Stomach (tissue), 9 donors: ENCODE data around the gene KCNN3. TPM values are rescaled to one million over a fixed set of nuclear protein-coding genes. Genes with fewer than 3 reads are reported as not detected.

Source experiments
- DNase-seq, 2 donors: peaks; one replicate each; pipeline versions ENCODE4 v3.0.0 to v3.0.0-alpha.2; 2013 to 2019
- H3K27ac ChIP-seq, 5 donors: fragments of 200-600 bp in 4 of 5; sonication (generic) in 4 of 5; one replicate each; pipeline ENCODE4 v1.5.1; 2013 to 2019; ENCODE audit warnings: mild to moderate bottlenecking in 1 of 5, moderate library complexity in 1 of 5
- H3K27me3 ChIP-seq, 3 donors: fragments of 200-600 bp; sonication (generic); one replicate each; pipeline ENCODE4 v1.5.1; 2017 to 2019; ENCODE audit warnings: mixed run types in 1 of 3
- H3K36me3 ChIP-seq, 4 donors: fragments of 200-600 bp; sonication (generic); 1 replicate in 3 of 4; 2 replicates in 1 of 4; pipeline ENCODE4 v1.5.1; 2016 to 2019
- H3K4me1 ChIP-seq, 4 donors: fragments of 200-600 bp; sonication (generic); one replicate each; pipeline ENCODE4 v1.5.1; 2016 to 2019
- H3K4me3 ChIP-seq, 4 donors: fragments of 200-600 bp; sonication (generic) in 3 of 4; one replicate each; pipeline ENCODE4 v1.5.1; 2016 to 2019; ENCODE audit warnings: mild to moderate bottlenecking in 1 of 4
- H3K9me3 ChIP-seq, 4 donors: fragments of 200-600 bp; sonication (generic); one replicate each; pipeline ENCODE4 v1.5.1; 2016 to 2019
- EP300 ChIP-seq: sonication (generic); formaldehyde crosslinking; IDR thresholded peaks from one replicate; pipeline ENCODE4 v1.6.1; 2017; ENCODE audit warnings: antibody characterized with exemption
- POLR2A ChIP-seq, 4 donors: fragments of 450-650 bp; IDR thresholded peaks; one replicate each; pipeline ENCODE4 v1.6.1; 2016; ENCODE audit warnings: antibody characterized with exemption in 4 of 4, control low read depth in 2 of 4, mild to moderate bottlenecking in 1 of 4, moderate library complexity in 1 of 4
- POLR2AphosphoS5 ChIP-seq, 3 donors: sonication (generic); formaldehyde crosslinking; IDR thresholded peaks; one replicate each; pipeline ENCODE4 v1.6.1; 2016; ENCODE audit warnings: antibody characterized with exemption in 3 of 3
- WGBS, 5 donors: extraction: QIAGEN DNeasy Blood & Tissue Kit in 3 of 5; methylation state at CpG; one replicate each; pipeline versions ENCODE4 v1.1.5 to v1.1.7; 2013 to 2018; 5-methylcytosine and 5-hydroxymethylcytosine counted together
- intact Hi-C: fragments of 100-400 bp; cut with DNase I; formaldehyde crosslinking; loops from one replicate; pipeline ENCODE4 v1.15.1; 2023; ENCODE audit warnings: low total_unique reads
- polyA plus RNA-seq, 3 donors: library from polyadenylated mRNA; stranded (reverse); fragments of 200-250 nt; gene quantifications; one replicate each; pipeline ENCODE4 v1.2.3, GENCODE V29; 2013
- total RNA-seq, 5 donors: library from RNA; depleted of rRNA; stranded (reverse); fragments of >200 nt; gene quantifications; one replicate each; pipeline versions ENCODE4 v1.1.0 to v1.2.3, GENCODE V29; 2014 to 2016
- TF ChIP-seq, protein P1 (sequence below), 7 experiments: fragments of 450-650 bp in 4 of 7; fragments of 200-600 bp in 3 of 7; sonication (generic) in 3 of 7; IDR thresholded peaks; one replicate each; pipeline ENCODE4 v1.5.1; 2016 to 2019; ENCODE audit warnings: antibody characterized with exemption in 7 of 7, control low read depth in 2 of 7, mild to moderate bottlenecking in 1 of 7
- donor health status: healthy with polysubstance abuse.
- donor health status: Bipolar disorder and iron deficiency.
- donor health status: healthy.

KCNN3 gene
- total and polyA plus RNA-seq, 8 donors, result 0.19 to 10.7 (median 2.3) TPM

DNA sequence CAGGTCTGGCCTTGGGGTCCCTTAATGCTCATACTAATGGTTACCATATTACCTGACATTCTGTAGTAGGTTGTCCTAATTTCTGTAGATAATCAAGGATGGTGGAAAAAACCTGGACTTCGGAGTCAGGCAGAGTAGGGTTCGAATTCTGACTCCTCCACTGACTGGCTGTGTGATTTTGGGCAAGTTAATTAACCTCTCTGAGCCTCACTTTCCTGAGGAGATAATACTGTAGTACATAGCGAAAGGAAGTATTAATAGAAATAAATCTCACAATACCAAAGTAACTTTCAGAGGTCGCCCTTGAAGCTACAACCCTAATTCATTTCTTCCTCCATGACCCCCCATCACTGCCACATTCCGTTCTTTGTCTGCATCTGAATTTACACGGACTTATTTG is 72.9 kb downstream of the KCNN3 start:
- no peak for DNase-seq
- WGBS, 5 donors, result 74 to 92% (median 86%) methylated on average over 6 of the region's 6 CpGs
- H3K27me3 ChIP-seq, result peaks cover 0 to 3% (median 0%) of the 10 kb centered on the region in 3 donors
- intact Hi-C loops, result no loop called here
- no peaks in the 10 kb centered on the region for H3K36me3 ChIP-seq
- TF ChIP-seq POLR2A (IDR thresholded peaks at IDR 0.05) (no peak), POLR2AphosphoS5 (IDR thresholded peaks at IDR 0.05) (no peak)
- TF ChIP-seq, protein P1, sequence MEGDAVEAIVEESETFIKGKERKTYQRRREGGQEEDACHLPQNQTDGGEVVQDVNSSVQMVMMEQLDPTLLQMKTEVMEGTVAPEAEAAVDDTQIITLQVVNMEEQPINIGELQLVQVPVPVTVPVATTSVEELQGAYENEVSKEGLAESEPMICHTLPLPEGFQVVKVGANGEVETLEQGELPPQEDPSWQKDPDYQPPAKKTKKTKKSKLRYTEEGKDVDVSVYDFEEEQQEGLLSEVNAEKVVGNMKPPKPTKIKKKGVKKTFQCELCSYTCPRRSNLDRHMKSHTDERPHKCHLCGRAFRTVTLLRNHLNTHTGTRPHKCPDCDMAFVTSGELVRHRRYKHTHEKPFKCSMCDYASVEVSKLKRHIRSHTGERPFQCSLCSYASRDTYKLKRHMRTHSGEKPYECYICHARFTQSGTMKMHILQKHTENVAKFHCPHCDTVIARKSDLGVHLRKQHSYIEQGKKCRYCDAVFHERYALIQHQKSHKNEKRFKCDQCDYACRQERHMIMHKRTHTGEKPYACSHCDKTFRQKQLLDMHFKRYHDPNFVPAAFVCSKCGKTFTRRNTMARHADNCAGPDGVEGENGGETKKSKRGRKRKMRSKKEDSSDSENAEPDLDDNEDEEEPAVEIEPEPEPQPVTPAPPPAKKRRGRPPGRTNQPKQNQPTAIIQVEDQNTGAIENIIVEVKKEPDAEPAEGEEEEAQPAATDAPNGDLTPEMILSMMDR (IDR thresholded peaks at IDR 0.05), result no peak
- H3K9me3 ChIP-seq, result no peaks in the 10 kb centered on the region
- H3K4me1 ChIP-seq, result no peaks in the 10 kb centered on the region
- no peak overlapping the region for H3K27ac ChIP-seq
- no peak overlapping the region for H3K4me3 ChIP-seq

DNA sequence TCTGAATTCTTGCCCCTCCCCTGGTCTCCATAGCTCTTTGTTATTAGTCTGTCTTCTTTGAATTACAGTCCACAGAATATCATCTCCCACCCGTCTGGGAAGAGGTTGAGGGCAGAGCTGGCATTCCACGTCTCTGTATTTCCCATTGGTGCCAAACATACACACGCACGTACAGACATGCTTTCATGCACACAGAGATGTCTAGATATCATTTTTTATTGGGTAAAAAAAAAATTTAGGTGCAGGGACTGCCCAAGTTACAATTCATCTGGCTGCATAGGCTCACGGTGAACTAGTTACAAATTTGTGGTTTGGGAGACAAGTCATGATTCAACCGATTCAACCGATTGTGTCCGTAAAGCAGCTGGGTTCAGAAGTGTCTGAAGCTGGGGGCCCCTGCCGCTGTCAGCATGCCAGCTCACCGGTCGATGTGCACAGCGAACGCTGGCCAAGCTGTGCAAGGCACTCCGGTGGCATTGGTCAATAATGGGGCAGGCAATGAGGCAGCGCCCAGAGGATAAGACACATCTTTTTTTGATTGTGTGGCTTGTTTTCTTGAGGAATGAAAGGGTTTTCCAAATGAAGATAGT is 73.7 kb downstream of the KCNN3 start:
- Histone ChIP-seq H3K9me3 (no peaks in the 10 kb centered on the region), H3K27ac (no peak overlapping the region), H3K36me3 (no peaks in the 10 kb centered on the region), H3K4me3 (no peak overlapping the region), H3K4me1 (peaks cover 0 to 7% (median 4%) of the 10 kb centered on the region in 4 donors), H3K27me3 (peaks cover 0 to 9% (median 0%) of the 10 kb centered on the region in 3 donors)
- TF ChIP-seq POLR2A (IDR thresholded peaks at IDR 0.05) (no peak), POLR2AphosphoS5 (IDR thresholded peaks at IDR 0.05) (no peak), EP300 (no peak)
- TF ChIP-seq, protein P1 (IDR thresholded peaks at IDR 0.05), result no peak
- 73 to 83% (median 80%) methylated on average over 15 of the region's 15 CpGs for WGBS, 5 donors
- intact Hi-C loops, result no loop called here
- no peak for DNase-seq

DNA sequence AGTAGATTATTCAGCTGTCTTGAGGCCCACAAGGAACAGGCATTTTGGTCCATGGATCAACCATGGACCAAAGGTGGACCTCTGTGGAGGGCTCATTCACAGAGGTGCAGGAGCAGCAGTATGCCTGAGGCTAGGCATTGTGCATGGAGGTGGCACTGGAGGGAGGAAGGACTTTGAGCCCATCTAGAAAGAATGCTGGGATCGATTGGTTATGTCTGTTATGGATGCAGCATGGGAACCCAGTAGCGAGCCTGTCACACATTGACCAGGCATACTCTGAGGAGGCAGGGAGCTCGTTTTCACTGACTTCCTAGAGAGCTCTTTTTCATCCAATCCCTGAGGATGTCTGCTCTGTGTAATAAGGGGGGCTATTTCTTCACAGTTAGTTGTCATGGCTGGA is 75.5 kb downstream of the KCNN3 start:
- Histone ChIP-seq H3K4me1 (peaks cover 0 to 11% (median 5%) of the 10 kb centered on the region in 4 donors), H3K27ac (no peak overlapping the region), H3K9me3 (no peaks in the 10 kb centered on the region), H3K4me3 (no peak overlapping the region), H3K36me3 (no peaks in the 10 kb centered on the region), H3K27me3 (peaks cover 0 to 15% (median 0%) of the 10 kb centered on the region in 3 donors)
- no peak for TF ChIP-seq POLR2A (IDR thresholded peaks at IDR 0.05)
- TF ChIP-seq, protein P1 (IDR thresholded peaks at IDR 0.05), result no peak
- no peak for TF ChIP-seq EP300
- TF ChIP-seq POLR2AphosphoS5 (IDR thresholded peaks at IDR 0.05), result no peak
- WGBS, 5 donors, result 65 to 80% (median 69%) methylated on average over 2 to 3 of the region's 3 CpGs
- intact Hi-C loops, result no loop called here
- DNase-seq, result no peak

DNA sequence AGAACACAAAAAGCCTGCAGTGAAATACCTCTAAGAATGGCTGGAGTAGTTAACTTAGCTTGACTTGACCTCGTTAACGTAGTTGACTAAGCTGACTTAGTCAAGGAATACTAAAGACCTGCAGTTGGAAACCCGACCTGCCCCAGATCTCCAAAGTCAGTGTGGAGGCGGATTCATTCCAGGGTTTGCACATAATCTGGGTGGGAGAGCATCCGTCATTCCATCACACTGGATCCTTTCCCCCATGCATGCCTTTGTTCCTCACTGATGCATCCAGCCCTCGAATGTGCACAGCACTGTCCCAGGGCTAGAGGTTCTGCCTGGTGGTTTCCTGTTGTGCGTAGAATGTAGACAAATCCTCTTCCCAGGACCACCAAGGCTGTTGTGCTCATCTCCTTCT is 76.4 kb downstream of the KCNN3 start:
- no peak for TF ChIP-seq EP300
- TF ChIP-seq, protein P1 (IDR thresholded peaks at IDR 0.05), result no peak
- TF ChIP-seq POLR2AphosphoS5 (IDR thresholded peaks at IDR 0.05), result no peak
- TF ChIP-seq POLR2A (IDR thresholded peaks at IDR 0.05), result no peak
- Histone ChIP-seq H3K9me3 (no peaks in the 10 kb centered on the region), H3K4me1 (peaks cover 0 to 11% (median 5%) of the 10 kb centered on the region in 4 donors), H3K27me3 (peaks cover 0 to 16% (median 0%) of the 10 kb centered on the region in 3 donors), H3K27ac (no peak overlapping the region), H3K36me3 (no peaks in the 10 kb centered on the region), H3K4me3 (no peak overlapping the region)
- 78 to 85% (median 79%) methylated on average over 7 of the region's 7 CpGs for WGBS, 5 donors
- no peak for DNase-seq
- intact Hi-C loops, result no loop called here
